HEK293T (cell line): ENCODE measurements around the gene RAPGEF1.

ENCODE experiments used
- NFRKB ChIP-seq: fragments of 450-650 bp; IDR thresholded peaks from 2 replicates; pipeline ENCODE4 v1.6.1; 2016; ENCODE audit warnings: mild to moderate bottlenecking, moderate library complexity
- SP1 ChIP-seq: fragments of 450-650 bp; IDR thresholded peaks from 2 replicates; pipeline ENCODE4 v1.6.1; 2017
- SUZ12 ChIP-seq: fragments of 450-650 bp; IDR thresholded peaks from 2 replicates; pipeline ENCODE4 v1.6.1; 2016; ENCODE audit warnings: mild to moderate bottlenecking

DNA sequence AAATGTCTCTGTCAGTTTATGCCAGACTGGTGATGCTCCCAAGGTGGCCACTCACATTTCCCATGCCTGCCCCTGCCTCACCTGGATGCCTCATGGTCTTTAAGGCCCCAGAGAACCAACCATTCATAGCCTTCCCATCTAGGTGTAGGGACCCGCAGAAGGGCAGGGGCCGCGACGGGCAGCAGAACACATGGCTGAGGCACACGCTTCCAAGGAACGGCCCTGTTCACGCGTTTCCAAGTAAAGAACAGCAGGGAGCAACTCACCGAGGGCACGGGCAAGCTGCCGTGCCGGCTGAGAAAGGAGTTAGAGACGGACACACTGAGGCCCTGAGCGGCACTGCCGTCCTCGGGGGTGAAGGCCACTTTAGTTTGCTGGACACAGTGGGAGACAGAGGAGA lies 121.1 kb downstream of the RAPGEF1 start:
- TF ChIP-seq SP1 (no peak), NFRKB (no peak), SUZ12 (no peak)
